HG03097 (cell line): Measurements from ENCODE around the gene TRPC6.
"Not testable (repeated sequence)": the region's sequence is repeated elsewhere in the genome, so short reads cannot be mapped to it uniquely, and the experiment has no call there.

Experiments
- ATAC-seq: cut with Tn5 transposase; IDR thresholded peaks from one replicate; pipeline ENCODE4 v1.9.1; 2021; ENCODE audit not compliant: unreplicated experiment, low FRiP score

Gene TRPC6

GRCh38 chr11:101459020-101459419 lies 124.8 kb downstream of the TRPC6 start:
- ATAC-seq = no peak

GRCh38 chr11:101458161-101458560 lies 125.6 kb downstream of the TRPC6 start:
- ATAC-seq = no peak

- ATAC-seq = no peak
Measured at GRCh38 chr11:101456812-101457211, 127.0 kb downstream of the TRPC6 start.

- ATAC-seq = no peak
Measured at GRCh38 chr11:101453682-101454081, 130.1 kb downstream of the TRPC6 start.

- ATAC-seq = no peak
Measured at GRCh38 chr11:101448881-101449442, 134.8 kb downstream of the TRPC6 start.

GRCh38 chr11:101446726-101447125 lies 137.1 kb downstream of the TRPC6 start:
- ATAC-seq = no peak

GRCh38 chr11:101446238-101446637 lies 137.6 kb downstream of the TRPC6 start:
- ATAC-seq = no peak

GRCh38 chr11:101445761-101446160 lies 138.0 kb downstream of the TRPC6 start:
- ATAC-seq = no peak

- ATAC-seq = no peak
Measured at GRCh38 chr11:101444851-101445250, 139.0 kb downstream of the TRPC6 start.

GRCh38 chr11:101444164-101444563 lies 139.6 kb downstream of the TRPC6 start:
- ATAC-seq = no peak

- ATAC-seq = no peak
Measured at GRCh38 chr11:101442936-101443521, 140.8 kb downstream of the TRPC6 start.

- ATAC-seq = no peak
Measured at GRCh38 chr11:101442171-101442570, 141.6 kb downstream of the TRPC6 start.

- ATAC-seq = no peak
Measured at GRCh38 chr11:101441747-101442146, 142.1 kb downstream of the TRPC6 start.

GRCh38 chr11:101439488-101439887 lies 144.3 kb downstream of the TRPC6 start:
- no peak for ATAC-seq

GRCh38 chr11:101438708-101439107 lies 145.1 kb downstream of the TRPC6 start:
- not testable (repeated sequence) for ATAC-seq

GRCh38 chr11:101438126-101438525 lies 145.7 kb downstream of the TRPC6 start:
- no peak for ATAC-seq

- ATAC-seq = no peak
Measured at GRCh38 chr11:101436511-101437142, 147.2 kb downstream of the TRPC6 start.

GRCh38 chr11:101435408-101435973 lies 148.3 kb downstream of the TRPC6 start:
- ATAC-seq = no peak

GRCh38 chr11:101434026-101434643 lies 149.7 kb downstream of the TRPC6 start:
- ATAC-seq = no peak

GRCh38 chr11:101433151-101433550 lies 150.7 kb downstream of the TRPC6 start:
- no peak for ATAC-seq
